GM18502 (cell line): ENCODE results near the gene IDH3A.

Source experiments
- ATAC-seq: cut with Tn5 transposase; IDR thresholded peaks from one replicate; pipeline ENCODE4 v1.9.1; 2021; ENCODE audit warnings: mild to moderate bottlenecking; ENCODE audit not compliant: unreplicated experiment, poor library complexity

Gene IDH3A

GRCh38 chr15:78200276-78200930 lies 51.2 kb downstream of the IDH3A start:
- ATAC-seq = no peak

DNA sequence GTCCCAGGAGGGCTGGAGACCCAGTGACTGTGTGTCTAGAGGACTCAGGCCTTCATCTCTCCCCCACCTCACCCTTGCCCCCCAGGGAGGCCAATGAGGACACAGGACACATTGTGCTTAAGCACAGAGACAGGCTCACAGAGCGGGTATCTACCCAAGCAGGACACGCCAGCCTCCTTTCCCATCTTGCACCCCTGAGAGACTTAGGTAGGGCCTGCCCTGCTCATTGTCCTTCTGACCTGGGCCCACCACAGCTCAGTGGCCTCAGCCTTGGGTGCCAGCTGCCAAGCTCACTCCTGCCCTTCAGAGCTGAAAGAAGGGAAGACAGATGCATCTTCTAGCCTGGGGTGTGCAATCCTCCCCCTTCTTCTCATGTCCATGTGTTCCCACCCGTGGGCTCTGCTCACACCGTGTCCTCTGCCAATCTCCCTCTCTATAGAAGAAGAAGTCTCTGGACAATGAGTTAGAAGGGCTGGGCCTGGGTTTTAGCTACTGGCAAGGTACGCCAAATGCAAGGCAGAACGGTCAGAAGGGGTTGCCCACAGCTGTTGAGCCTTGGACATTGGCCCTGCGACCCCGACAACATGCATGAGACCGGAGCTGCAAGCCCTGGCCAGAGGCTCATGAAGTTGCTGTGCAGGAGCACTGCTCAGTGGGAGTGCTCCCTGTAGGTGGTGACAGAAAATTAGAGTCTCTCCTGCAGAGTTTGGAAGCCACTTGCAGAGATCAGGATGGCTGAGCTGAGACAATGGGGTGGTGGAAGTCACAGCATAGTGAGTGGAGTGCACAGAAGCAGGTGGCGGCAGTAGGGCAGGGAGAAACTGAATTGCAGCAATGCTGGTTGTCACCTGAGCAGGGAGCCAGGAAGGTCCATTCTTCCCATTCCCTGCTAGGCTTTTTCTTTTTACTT lies 52.4 kb downstream of the IDH3A start:
- ATAC-seq = no peak

- no peak for ATAC-seq
Measured at GRCh38 chr15:78203346-78204225, 54.4 kb downstream of the IDH3A start.

DNA sequence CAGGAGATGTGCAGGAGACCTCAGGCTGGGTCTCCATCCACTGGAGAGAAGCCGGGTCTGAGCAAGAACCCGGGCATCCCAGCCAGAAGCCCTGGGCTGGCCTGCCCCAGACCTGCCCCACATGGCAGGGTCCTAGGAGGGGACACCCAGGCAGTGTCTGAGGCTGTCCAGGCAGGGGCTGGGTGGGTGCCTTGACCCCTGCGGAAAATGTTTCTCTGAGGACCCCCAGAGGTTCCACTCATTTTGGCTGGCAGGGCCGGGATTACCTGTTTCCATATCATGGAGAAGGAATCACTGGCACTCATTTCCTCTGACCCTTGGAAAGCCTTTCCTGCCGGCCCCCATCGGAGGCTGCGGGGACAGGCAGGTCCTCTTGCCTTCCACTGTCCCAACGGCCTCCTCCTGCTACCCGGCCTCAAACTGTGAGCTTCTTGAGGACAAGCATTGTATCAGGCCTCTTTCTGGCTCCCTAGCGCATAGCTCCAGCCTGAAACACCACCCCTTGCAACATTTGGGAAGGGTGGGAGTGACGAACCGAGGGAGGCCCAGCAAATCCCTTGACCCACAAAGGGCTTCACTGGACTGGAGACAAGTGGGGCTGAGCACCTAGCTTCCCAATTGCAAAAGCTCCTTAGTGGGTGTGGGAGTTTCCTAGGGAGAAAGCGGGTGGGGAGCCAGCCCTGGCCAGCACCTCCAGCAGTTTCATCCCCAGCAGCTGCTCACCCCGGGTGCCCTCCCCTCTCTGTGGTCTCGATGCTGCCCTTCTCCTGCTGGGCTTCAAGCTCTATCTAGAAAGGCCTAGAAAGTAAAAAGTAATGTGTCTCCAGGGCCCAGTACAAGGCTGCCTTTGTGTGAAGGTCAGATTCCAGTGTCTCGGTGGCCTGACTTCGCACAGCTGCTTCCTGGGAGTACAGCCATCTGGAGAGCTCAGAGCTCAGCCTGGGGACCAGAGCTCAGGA lies 55.5 kb downstream of the IDH3A start:
- ATAC-seq = no peak

- ATAC-seq = no peak
Measured at GRCh38 chr15:78205337-78205736, 56.2 kb downstream of the IDH3A start.

GRCh38 chr15:78205856-78206255 lies 56.7 kb downstream of the IDH3A start:
- ATAC-seq = no peak

DNA sequence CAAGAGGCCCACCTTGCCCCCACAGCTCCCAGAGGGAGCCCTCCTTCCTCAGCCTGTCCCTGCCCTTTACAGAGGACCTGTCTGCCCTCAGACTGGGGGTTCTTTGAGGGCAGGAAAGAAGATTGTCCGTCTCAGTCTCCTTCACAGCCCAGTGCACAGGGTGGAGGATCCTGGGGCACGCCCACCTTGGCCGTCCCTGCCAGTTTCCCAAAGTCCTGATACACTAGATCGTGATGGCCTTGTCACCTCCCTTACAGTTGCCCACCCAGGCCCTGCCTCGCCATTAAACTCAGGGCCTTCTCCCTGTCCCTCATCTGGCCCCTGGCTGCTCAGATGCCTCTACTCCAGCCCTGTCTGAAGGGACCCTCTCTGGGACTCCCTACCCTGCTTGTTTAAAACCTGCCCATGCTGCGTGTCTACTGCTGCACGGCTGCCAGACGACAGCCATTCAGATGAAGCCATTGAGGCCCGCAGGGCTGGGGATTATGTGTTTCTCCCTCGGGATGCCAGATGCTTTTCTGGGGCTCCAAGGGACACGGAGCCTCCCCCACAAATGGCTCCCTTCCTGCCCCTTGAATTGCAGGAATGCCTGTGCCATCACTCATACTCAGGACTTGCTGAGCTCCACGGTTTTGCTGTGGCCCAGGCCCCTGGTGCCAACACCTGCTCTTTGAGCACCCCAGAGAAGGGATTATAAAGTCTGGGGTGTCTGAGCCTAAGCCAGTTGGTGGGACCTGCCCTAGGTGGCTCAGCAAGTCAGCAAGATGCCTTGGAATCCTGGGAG lies 57.4 kb downstream of the IDH3A start:
- no peak for ATAC-seq

- no peak for ATAC-seq
Measured at GRCh38 chr15:78207110-78207458, 57.9 kb downstream of the IDH3A start.

GRCh38 chr15:78207641-78208340 lies 58.6 kb downstream of the IDH3A start:
- no peak for ATAC-seq

GRCh38 chr15:78208341-78208844 lies 59.2 kb downstream of the IDH3A start:
- no peak for ATAC-seq

DNA sequence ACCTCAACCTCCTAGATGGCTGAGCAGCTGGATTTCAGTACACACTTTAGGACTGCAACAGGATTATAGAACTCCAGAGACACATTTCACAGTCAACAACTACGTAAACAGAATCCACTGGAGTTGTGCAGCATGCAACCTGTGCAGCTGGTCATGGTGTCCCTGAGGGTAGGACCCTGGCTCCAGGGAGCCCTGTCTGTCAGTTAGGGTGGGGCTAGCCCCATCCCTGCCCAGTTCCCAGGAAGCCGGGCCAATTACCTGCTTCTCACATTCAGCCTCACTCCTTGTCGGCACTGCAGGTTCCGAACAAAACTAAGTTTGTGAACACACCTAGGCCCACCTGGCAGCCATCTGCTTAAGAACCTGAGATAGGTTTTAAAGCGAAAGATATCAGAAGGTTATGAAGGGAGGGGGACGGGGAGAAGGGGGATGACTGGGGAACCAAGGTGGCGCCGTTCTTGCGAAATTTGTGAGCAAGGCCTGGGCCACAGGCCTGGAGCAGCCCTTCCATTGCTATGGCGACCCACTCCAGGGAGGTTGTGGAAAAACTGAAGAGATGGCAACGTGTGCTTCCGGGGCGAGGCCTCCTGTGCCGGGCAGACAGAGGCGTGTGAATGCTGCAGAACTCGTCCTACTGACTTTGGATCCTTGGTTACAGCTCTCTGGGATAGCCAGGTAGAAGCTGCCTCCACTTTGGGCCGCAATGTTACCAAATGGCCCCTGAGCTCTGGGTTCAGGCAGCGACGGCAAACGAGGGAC lies 59.9 kb downstream of the IDH3A start:
- no peak for ATAC-seq

GRCh38 chr15:78209646-78210348 lies 60.6 kb downstream of the IDH3A start:
- no peak for ATAC-seq

- no peak for ATAC-seq
Measured at GRCh38 chr15:78210349-78210717, 61.2 kb downstream of the IDH3A start.

DNA sequence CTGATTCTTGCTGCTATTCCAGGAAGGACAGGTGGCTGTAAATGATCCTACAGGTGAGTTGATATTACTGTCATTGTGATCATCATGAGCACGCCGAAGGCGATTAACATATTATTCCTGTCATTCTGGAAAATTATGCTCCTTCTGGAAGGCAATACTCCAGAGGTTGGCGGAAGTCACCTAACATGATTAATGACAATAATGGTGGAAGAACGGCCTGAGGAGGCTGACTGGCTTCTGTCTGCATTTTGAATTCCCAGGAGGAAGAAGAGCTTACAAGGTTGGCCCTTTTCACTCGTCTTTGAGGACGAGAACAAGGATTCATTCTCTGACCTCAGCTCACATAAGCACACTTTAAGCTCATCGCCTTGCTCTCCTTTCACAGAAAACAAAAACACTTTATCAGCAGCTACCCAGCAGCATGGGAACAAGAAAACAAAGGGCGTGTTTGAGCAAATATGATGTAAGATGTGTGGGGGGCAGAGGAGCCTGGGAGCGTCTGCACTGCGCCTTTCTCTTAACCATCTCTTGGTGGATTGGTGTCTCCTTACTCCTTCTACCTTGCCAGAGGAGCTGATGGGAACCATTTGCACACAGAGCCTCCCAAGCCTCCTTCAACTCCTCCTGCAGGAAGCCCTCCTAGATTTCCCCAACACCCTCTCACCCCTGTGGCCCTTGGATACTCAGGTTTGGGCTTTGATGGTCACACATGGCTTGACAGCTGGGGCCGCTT lies 62.2 kb downstream of the IDH3A start:
- ATAC-seq = no peak

GRCh38 chr15:78212008-78212407 lies 62.8 kb downstream of the IDH3A start:
- no peak for ATAC-seq
